SK-N-SH (cell line): ENCODE data around the gene SPTBN1.

Source experiments
- JUND ChIP-seq: IDR thresholded peaks from 2 replicates; pipeline ENCODE4 v1.4.0; 2012
- YY1 ChIP-seq: IDR thresholded peaks from 2 replicates; pipeline ENCODE4 v1.4.0; 2012; ENCODE audit warnings: low read depth, mild to moderate bottlenecking
- TF ChIP-seq, protein P1 (sequence below): IDR thresholded peaks from 2 replicates; pipeline ENCODE4 v1.4.0; 2012; ENCODE audit warnings: low read depth
- TF ChIP-seq, protein P2 (sequence below): fragments of 200-600 bp; sonication (generic); IDR thresholded peaks from 2 replicates; pipeline ENCODE4 v1.6.1; 2017; ENCODE audit warnings: antibody characterized with exemption, mild to moderate bottlenecking, moderate library complexity
- TF ChIP-seq, protein P3 (sequence below): IDR thresholded peaks from 2 replicates; pipeline ENCODE4 v1.4.0; 2012; ENCODE audit warnings: low read depth, borderline replicate concordance

DNA sequence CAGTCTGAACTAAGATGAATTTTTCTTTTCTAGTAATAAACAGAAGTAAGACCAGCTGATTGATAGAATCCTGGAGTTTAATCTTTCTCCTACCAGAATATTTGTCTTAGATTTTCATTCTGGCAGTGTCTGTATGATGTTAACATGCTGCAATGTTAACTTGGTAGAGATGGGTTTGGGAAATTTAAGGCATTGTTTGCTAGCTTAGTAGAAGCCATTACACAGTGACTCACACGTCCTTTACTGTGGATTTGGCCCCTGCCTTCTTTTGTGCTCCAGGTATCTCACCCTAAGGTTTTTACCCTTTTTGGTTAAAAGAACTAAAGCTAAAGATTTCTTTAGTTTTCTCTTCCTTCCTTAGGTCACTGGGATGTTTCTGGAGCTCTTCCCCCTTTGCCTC lies 84.1 kb downstream of the SPTBN1 start:
- TF ChIP-seq, protein P1, sequence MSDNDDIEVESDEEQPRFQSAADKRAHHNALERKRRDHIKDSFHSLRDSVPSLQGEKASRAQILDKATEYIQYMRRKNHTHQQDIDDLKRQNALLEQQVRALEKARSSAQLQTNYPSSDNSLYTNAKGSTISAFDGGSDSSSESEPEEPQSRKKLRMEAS, result no peak
- TF ChIP-seq YY1 (no peak), JUND (no peak)
- TF ChIP-seq, protein P2, sequence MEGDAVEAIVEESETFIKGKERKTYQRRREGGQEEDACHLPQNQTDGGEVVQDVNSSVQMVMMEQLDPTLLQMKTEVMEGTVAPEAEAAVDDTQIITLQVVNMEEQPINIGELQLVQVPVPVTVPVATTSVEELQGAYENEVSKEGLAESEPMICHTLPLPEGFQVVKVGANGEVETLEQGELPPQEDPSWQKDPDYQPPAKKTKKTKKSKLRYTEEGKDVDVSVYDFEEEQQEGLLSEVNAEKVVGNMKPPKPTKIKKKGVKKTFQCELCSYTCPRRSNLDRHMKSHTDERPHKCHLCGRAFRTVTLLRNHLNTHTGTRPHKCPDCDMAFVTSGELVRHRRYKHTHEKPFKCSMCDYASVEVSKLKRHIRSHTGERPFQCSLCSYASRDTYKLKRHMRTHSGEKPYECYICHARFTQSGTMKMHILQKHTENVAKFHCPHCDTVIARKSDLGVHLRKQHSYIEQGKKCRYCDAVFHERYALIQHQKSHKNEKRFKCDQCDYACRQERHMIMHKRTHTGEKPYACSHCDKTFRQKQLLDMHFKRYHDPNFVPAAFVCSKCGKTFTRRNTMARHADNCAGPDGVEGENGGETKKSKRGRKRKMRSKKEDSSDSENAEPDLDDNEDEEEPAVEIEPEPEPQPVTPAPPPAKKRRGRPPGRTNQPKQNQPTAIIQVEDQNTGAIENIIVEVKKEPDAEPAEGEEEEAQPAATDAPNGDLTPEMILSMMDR, result no peak
- TF ChIP-seq, protein P3, sequence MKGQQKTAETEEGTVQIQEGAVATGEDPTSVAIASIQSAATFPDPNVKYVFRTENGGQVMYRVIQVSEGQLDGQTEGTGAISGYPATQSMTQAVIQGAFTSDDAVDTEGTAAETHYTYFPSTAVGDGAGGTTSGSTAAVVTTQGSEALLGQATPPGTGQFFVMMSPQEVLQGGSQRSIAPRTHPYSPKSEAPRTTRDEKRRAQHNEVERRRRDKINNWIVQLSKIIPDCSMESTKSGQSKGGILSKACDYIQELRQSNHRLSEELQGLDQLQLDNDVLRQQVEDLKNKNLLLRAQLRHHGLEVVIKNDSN, result no peak
